ENCODE measurements around the gene CYRIA. TPM values are rescaled to one million over a fixed set of nuclear protein-coding genes. Genes with fewer than 3 reads are reported as not detected.

The CYRIA gene
- polyA plus RNA-seq, 1 donor (not counting 4 experiments of a cell fraction or from before 2014, with no cell fraction given) = 0.79 TPM

DNA sequence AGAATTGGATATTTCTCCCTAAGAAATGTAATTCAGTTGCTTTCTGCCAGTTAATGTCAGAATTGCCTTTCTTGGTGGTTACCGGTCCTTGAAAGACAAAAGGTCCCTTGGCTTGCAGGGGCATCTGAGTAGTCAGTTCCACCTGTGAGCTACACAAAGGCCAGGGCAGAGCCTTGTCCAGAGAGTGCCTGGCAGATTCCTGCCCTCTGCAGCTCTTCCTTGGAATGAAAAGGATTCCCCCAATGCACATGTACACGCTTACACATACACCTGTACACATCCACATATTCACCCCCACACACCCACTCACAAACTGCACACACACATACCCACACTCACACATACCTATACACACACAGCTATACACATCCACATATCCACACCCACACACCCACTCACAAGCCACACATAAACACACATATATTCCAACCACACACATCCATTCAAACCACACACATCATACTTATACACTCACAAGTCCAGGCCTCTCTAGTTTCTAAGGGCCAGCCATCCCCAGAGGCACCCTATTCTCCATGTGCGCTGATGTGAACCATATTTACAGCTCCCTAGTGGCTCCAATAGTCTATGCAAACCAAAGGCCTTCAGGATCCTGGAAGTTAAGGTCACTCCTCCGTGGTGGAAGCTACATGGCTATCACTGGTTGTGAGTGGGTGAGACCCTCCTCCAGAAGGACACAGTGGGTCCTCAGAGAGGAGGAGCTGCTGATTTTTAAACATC is 9.6 kb downstream of the CYRIA start:
- TF ChIP-seq CTCF (optimal IDR thresholded peaks at IDR 0.05 in 1 of 3, IDR thresholded peaks at IDR 0.05 in 1 of 3, conservative IDR thresholded peaks at IDR 0.05 in 1 of 3; ENCODE audit: extremely low read depth in 1 of 3, insufficient read depth in 2 of 3, low read length in 3 of 3) = no peak
- no peak overlapping the region for H2AFZ ChIP-seq (ENCODE audit: control insufficient read depth, low read length)
- H3K27ac ChIP-seq (ENCODE audit: control insufficient read depth, insufficient read depth, low read length) = no peak overlapping the region
- H3K79me2 ChIP-seq (ENCODE audit: control insufficient read depth, insufficient read depth, low read length) = no peaks in the 10 kb centered on the region
- H3K36me3 ChIP-seq (ENCODE audit: control insufficient read depth in 2 of 2, extremely low read depth in 1 of 2, insufficient read depth in 2 of 2, low read length in 2 of 2) = no peaks in the 10 kb centered on the region
- no peak overlapping the region for H3K4me2 ChIP-seq (ENCODE audit: control insufficient read depth, extremely low read depth, insufficient read depth, low read depth, low read length)
- H3K27me3 ChIP-seq (ENCODE audit: control insufficient read depth, extremely low read depth, insufficient read depth, low read length) = peaks cover 6% of the 10 kb centered on the region
- no peak overlapping the region for H3K4me3 ChIP-seq (ENCODE audit: control insufficient read depth in 2 of 3, extremely low read depth in 1 of 3, insufficient read depth in 2 of 3, low read depth in 1 of 3, low read length in 3 of 3)
- no peak overlapping the region for H3K9ac ChIP-seq (ENCODE audit: control insufficient read depth, extremely low read depth, insufficient read depth, low read length)
- H4K20me1 ChIP-seq (ENCODE audit: control insufficient read depth, extremely low read depth, insufficient read depth, low read length) = no peaks in the 10 kb centered on the region
- no peaks in the 10 kb centered on the region for H3K9me1 ChIP-seq (ENCODE audit: control insufficient read depth, extremely low read depth, insufficient read depth, low read length)
- no peak for DNase-seq (ENCODE audit: low read depth, low spot score)
- FAIRE-seq = no peak
- no peaks in the 10 kb centered on the region for H3K9me3 ChIP-seq (ENCODE audit: control insufficient read depth, low read depth, low read length)
- dilution Hi-C loops (cut with MboI; ENCODE audit: extremely low pct_ligation_motif_present, low sequenced_read_pairs) = no loop called here
- H3K4me1 ChIP-seq (ENCODE audit: control insufficient read depth, extremely low read depth, insufficient read depth, low read length) = peaks cover 12% of the 10 kb centered on the region

DNA sequence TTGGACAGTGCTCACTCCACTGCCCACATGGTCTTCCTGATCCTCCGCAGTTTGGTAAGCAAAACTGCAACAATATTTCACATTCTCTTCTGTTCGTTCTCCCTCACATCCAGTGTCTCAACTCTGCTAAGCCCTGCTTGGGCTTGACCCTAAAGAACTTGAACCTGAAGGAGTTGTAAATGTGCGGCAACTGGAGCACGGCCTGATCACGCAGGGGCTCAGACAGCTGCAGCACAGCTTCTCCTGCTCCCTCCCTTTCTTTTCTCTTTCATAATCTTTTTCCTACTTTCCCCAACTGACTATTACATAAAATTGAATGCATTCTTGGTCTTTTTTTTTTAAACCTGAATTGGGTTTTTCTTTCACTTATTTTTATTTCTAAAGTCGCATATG is 10.2 kb downstream of the CYRIA start:
- peaks cover 6% of the 10 kb centered on the region for H3K27me3 ChIP-seq (ENCODE audit: control insufficient read depth, extremely low read depth, insufficient read depth, low read length)
- TF ChIP-seq CTCF (optimal IDR thresholded peaks at IDR 0.05 in 1 of 3, IDR thresholded peaks at IDR 0.05 in 1 of 3, conservative IDR thresholded peaks at IDR 0.05 in 1 of 3; ENCODE audit: extremely low read depth in 1 of 3, insufficient read depth in 2 of 3, low read length in 3 of 3) = no peak
- no peak for TF ChIP-seq EZH2 (IDR thresholded peaks at IDR 0.05; ENCODE audit: low read length)
- no peak overlapping the region for H3K27ac ChIP-seq (ENCODE audit: control insufficient read depth, insufficient read depth, low read length)
- no peaks in the 10 kb centered on the region for H3K36me3 ChIP-seq (ENCODE audit: control insufficient read depth in 2 of 2, extremely low read depth in 1 of 2, insufficient read depth in 2 of 2, low read length in 2 of 2)
- no peak overlapping the region for H2AFZ ChIP-seq (ENCODE audit: control insufficient read depth, low read length)
- H4K20me1 ChIP-seq (ENCODE audit: control insufficient read depth, extremely low read depth, insufficient read depth, low read length) = no peaks in the 10 kb centered on the region
- dilution Hi-C loops (cut with MboI; ENCODE audit: extremely low pct_ligation_motif_present, low sequenced_read_pairs) = no loop called here
- H3K9me3 ChIP-seq (ENCODE audit: control insufficient read depth, low read depth, low read length) = no peaks in the 10 kb centered on the region
- no peak overlapping the region for H3K4me3 ChIP-seq (ENCODE audit: control insufficient read depth in 2 of 3, extremely low read depth in 1 of 3, insufficient read depth in 2 of 3, low read depth in 1 of 3, low read length in 3 of 3)
- no peaks in the 10 kb centered on the region for H3K9me1 ChIP-seq (ENCODE audit: control insufficient read depth, extremely low read depth, insufficient read depth, low read length)
- no peak for DNase-seq (ENCODE audit: low read depth, low spot score)
- no peak for FAIRE-seq
- no peak overlapping the region for H3K9ac ChIP-seq (ENCODE audit: control insufficient read depth, extremely low read depth, insufficient read depth, low read length)
- H3K4me2 ChIP-seq (ENCODE audit: control insufficient read depth, extremely low read depth, insufficient read depth, low read depth, low read length) = no peak overlapping the region
- H3K79me2 ChIP-seq (ENCODE audit: control insufficient read depth, insufficient read depth, low read length) = no peaks in the 10 kb centered on the region
- peaks cover 16% of the 10 kb centered on the region for H3K4me1 ChIP-seq (ENCODE audit: control insufficient read depth, extremely low read depth, insufficient read depth, low read length)
